HG02588 (cell line): ENCODE measurements around the gene PRKRIP1.
A peak's percentile ranks its signal among the peaks of the same experiment; 100 is the strongest.
"Not testable (repeated sequence)": the region's sequence is repeated elsewhere in the genome, so short reads cannot be mapped to it uniquely, and the experiment has no call there.

Experiments used
- ATAC-seq: cut with Tn5 transposase; IDR thresholded peaks from one replicate; pipeline ENCODE4 v1.9.1; 2021; ENCODE audit warnings: mild to moderate bottlenecking, moderate library complexity; ENCODE audit not compliant: unreplicated experiment

Gene PRKRIP1

DNA sequence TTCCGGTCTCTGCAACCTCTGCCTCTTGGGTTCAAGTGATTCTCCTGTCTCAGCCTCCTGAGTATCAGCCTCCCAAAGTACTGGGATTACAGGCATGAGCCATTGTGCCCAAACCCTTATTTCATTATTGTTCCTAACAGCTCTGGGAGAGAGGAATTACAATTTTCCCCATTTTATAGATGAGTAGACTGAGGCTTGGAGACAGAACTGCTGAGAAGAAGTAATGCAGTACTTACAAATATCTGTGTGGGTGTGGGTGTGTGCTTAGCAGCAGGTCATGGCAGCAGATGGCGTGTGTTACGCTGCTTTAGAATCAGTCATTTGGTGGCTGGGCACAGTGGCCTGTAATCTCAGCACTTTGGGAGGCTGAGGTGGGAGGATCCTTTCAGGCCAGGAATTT, 7.4 kb downstream of the PRKRIP1 start:
- ATAC-seq, result no peak

DNA sequence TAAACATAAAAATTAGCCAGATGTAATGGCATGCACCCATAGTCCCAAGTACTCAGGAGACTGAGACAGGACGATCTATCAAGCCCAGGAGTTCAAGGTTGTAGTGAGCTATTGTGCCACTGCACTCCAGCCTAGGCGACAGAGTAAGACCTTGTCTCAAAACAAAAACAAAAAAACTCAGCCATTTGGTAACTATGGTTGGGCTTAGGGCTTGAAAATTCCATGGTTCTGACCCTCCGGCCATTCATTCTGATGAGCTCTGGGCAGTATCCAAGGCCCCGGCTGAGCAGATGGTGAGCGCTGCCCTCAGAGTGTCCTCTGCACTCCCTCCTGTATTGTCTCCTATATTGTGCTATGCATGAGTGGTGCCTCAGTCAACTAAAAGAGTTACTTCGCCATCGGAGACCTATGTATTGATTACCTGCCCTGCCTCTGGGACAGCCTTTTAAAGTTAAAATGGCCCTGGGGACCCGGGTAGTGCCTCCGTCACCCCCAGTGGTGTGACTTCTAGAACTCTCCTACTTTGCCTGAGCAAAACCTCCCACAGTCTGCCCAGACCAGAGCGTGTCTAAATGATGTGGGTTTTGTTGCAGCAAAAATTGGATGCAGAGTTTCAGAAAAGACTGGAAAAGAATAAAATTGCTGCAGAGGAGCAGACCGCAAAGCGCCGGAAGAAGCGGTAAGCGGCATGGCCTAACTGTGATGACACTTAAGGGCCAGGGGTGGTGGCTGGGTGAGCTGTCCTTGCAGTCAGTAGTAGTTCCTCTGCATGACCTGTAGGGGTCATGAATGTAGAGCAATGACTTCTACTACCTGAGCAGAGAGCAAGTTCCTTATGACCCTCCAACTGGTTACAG, 8.1 kb downstream of the PRKRIP1 start:
- peak; percentile 79 for ATAC-seq

DNA sequence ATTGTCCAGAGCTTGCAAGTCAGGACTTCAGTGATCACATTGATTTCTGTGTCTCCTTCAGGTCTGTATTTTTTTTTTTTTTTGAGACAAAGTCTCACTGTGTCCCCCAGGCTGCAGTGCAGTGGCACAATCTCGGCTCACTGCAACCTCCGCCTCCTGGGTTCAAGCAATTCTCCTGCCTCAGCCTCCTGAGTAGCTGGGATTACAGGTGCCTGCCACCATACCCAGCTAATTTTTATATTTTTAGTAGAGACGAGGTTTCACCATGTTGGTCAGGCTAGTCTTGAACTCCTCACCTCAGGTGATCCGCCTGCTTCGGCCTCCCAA, 8.7 kb downstream of the PRKRIP1 start:
- ATAC-seq, result not testable (repeated sequence)

DNA sequence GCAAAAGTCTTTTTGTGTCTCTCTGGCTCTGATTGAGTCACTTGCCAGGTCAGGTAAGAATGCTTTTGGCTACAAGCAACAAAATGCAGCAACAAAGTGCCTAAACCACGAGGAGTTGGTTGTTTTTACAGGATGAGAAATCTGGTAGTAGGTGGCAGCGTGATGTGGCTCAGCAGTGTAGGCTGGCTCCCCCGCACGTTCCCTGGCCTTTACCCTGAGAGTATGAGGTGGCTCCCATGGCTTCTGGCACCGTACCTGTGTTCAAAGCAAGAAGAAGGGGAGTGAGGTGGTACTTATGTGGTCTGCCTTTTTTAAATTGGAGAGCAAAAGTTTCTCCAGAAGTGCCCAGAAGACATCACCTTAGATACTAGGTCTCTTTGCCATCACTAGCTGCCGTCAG, 11.7 kb downstream of the PRKRIP1 start:
- no peak for ATAC-seq

DNA sequence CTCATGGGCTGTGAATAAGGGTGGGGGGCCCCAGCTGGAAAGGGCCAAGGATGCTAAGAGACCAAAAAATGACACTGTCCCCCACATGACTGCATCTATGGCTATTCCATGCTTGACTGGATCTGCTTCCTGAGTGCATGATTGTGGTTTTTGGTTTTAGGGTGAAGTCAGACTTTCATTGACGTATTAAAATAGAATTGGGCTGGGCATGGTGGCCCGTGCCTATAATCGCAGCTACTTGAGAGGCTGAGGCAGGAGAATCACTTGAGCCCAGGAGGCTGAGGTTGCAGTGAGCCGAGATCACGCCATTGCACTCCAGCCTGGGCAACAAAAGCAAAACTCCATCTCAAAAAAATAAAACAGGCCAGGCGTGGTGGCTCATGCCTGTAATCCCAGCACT, 12.4 kb downstream of the PRKRIP1 start:
- ATAC-seq, result peak; percentile 54

DNA sequence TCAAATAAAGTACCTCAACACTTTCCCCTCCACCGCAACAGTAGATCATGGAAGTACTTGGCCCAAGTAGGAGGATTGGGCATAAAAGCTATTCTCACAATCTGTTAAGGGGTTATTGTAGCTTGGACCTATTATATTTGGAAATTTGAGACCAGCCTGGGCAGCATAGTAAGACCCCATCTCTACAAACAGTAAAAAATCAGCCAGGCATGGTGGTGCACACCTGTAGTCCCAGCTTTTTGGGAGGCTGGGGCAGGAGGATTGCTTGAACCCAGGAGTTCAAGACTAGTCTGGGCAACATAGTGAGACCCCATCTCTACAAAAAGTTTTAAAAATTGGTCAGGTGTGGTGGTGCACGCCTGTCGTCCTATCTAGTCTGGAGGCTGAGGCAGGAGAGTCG, 13.2 kb downstream of the PRKRIP1 start:
- ATAC-seq, result no peak

DNA sequence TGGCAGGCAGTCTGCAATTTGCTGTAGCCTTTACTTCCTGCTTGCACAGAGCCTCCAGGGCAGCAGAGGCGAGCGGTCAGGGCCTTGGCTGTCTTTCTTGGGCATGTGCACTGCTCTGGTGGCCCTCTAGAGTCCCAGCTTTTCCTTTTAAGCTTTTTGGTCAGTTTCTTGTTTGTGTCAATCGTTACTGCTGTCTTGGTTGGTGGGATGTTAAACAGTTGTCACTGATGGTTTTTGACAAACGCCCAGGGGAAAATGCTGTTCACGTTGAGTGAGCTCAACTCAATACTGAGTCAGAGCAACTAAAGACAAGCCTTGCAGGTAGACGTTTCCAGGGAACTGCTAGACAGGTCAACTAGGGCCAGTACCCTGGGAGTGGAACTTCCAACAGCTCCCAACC, 14.0 kb downstream of the PRKRIP1 start:
- no peak for ATAC-seq

DNA sequence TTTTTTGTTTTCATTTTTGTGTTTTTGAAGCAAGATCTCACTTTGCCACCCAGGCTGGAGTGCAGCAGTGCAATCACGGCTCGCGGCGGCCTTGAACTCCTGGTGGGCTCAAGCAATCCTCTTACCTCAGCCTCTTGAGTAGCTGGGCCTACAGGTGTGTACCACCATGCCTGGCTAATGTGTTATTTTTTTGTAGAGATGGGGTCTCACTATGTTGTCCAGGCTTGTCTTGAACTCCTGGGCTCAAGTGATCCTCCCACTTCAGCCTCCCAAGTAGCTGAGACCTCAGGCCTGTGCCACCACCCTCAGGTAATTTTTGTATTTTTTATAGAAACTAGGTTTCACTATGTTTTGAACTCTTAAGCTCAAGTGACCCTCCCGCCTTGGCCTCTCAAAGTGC, 14.8 kb downstream of the PRKRIP1 start:
- no peak for ATAC-seq

DNA sequence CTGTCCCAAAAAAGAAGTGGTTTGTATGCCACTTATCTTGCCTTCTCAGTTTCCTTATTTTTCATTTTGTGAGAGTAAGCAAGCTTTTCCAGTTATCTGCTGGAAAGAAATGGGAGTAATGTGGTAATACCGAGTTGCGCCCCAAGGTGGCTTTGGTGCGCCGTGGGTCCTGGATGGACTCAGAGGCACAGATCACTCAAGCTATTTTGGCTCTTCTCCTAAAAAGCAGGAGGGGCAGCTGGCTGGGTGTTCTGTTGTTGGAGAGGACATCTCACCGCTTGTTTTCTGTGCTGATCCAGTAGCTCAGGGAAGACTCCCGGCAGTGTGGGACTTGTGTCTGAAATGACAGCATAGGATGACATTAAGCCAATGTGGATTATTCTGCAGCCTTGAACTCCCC, 16.4 kb downstream of the PRKRIP1 start:
- no peak for ATAC-seq

DNA sequence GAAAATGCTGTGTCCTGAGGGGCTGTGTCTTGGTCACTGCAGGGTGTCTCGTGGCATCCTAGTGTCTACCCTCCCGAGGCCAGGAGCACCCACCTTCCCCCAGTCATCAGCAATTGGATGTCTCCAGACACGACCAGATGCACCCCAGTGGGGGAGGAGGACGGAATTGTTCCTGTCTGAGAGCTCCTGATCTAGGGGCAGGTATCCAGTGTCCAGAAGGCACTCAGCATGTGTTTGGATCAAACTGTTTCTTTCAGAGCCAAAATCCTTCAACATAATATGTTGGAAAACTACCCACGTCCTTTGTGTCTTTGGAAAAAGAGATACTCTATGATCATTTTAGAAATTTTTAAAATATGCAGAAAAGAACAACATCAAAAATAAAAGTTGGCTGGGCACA, 16.9 kb downstream of the PRKRIP1 start:
- ATAC-seq, result no peak

DNA sequence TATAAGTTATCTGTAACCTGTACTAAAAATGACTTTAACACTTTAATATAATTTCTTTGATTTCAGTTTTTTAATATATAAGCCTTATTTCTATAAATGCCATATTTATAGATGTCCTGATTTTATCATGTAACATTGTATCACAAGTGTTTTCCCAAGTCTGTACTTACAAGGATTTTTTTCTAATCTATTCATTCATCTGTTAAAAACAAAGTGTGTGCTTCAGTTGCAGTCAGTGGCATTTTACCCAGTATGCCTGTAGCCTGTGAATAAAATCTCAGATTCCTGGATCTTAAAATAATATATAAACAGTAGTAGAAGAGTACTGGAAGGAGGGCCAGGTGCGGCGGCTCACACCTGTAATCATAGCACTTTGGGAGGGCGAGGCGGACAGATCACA, 17.4 kb downstream of the PRKRIP1 start:
- ATAC-seq, result no peak

DNA sequence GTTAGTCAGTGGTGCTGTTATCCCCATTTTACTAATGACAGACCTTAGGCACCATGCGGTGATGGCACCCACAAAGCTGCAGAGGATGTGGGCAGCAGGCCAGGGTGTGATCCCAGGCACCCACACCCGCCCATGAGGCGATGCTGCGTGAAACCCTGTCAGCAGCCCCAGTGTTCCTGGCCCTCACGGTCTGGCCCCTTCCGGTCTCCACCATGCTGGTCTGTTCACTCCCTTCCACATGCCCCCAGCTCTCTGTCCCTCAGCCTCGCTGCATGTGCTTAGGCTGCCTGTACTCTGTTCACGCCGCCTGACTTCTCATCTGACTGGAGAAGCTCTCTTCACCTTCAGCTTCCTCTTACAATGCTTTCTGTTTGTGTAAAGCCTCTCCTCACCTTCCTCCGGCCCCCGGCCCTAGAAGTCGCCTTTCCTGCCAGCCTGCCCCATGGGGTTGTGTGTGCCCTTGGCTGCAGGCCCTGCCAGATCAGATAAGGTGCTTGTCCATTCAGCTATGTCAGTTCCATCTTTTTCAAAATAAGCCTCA, 19.6 kb downstream of the PRKRIP1 start:
- ATAC-seq, result peak; percentile 46

DNA sequence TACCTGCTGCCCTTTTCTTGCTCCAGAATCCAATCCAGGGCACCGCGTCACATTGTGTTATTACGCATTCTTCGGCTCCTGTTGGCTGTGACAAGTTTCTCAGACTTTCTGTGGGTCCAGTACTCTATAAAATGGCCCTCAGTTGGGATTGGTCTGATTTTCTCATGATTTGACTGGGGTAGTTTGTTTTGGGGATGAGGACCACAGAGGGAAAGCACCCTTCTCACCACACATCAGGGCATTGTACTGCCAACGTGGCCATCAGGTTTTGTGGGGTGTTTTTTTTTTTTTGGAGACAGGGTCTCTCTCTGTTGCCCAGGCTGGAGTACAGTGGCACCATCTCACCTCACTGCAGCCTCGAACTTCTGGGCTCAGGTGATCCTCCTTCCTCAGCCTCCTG, 20.2 kb downstream of the PRKRIP1 start:
- ATAC-seq, result no peak

DNA sequence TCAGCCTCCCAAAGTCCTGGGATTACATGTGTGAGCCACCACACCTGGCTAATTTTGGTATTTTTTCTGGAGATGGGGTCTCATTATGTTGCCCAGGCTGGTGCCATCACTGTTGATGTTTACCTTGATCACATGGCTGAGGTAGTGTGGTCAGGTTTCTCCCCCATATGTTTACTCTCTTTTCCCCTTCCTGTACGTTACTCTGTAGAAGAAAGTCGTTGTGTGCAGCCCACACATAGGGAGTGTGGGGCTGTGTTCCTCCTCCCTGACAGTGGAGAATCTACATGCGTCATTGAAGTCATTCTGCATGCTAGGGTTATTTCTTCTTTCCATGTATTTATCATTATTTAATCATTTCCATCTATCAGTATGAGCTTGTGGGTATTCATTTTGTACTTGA, 20.9 kb downstream of the PRKRIP1 start:
- ATAC-seq, result no peak

DNA sequence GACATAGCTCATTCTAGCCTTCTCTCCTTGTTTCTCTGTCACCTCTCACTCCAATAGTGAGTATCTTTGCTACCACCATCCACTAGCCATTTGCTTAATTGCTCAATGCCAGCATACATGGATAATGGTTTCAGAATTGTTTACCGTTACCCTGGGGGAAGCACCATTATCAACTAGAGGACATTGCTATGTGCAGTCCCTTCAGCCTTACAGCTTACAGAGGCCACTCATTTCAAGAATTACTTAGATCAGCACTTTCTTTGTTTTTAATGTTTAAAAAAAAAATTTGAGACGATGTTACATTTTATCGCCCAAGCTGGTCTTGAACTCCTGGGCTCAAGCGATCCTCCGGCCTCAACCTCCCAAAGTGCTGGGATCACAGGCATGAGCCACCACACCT, 22.4 kb downstream of the PRKRIP1 start:
- no peak for ATAC-seq

DNA sequence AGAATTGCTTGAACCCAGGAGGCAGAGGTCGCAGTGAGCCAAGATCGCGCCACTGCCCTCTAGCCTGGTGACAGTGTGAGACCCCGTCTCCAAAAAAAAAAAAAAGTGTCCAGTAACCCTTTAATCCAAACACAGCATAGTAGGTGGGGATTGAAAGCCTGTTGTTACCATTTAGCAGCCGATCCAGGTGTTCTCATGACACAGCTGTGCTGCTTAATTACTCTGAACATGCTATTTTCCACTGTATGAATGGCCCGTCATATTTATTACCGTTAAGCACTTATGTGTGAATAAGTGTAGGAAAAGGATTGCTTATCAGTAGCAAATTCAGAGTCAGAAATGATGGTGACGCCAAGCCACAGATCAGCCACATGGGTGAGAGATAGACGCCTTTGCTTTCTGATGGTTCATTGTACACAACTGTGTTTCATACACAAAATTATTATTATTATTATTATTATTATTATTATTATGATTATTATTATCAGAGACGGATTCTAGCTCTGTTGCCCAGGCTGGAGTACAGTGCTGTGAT, 25.6 kb downstream of the PRKRIP1 start:
- no peak for ATAC-seq

DNA sequence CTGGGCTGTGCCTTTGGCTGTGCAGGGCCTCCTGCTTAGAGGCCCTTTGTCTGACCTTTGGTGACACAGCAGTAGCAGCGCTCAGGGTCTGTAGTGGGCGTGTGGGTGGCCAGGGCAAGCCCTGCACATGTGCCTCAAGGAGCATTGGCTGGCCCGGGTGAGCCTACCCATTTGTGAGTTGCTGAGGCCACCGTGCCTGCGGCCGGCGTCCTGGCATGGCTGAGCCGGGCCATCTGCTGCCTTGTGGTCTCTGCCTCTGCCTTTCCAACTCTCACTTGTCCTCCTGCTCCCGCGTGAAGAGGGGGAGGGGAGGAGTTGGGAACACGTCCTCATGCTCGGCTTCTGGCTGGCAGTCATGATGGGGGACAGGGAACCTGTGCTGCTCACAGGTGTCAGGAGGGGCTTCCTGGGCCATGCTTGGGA, 28.0 kb downstream of the PRKRIP1 start:
- ATAC-seq, result no peak

DNA sequence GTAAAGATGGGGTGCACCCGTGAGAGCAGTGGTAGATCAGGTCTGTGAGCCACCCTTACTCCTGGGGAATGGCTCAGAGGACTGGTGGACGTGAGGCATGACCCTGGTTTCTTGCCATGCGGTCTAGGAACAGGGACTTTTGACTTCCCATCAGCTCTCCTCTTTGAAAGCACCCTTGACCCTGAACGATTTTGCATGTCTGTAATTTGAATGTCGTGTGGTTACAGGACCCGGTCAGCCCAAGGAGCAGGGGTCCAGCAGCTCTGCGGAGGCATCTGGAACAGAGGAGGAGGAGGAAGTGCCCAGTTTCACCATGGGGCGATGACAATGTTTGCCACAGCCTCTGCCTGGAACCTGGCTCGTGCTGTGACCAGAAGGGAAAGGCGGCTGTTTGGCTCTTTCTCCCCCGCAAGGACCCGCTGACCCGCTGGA, 28.6 kb downstream of the PRKRIP1 start:
- ATAC-seq, result no peak

DNA sequence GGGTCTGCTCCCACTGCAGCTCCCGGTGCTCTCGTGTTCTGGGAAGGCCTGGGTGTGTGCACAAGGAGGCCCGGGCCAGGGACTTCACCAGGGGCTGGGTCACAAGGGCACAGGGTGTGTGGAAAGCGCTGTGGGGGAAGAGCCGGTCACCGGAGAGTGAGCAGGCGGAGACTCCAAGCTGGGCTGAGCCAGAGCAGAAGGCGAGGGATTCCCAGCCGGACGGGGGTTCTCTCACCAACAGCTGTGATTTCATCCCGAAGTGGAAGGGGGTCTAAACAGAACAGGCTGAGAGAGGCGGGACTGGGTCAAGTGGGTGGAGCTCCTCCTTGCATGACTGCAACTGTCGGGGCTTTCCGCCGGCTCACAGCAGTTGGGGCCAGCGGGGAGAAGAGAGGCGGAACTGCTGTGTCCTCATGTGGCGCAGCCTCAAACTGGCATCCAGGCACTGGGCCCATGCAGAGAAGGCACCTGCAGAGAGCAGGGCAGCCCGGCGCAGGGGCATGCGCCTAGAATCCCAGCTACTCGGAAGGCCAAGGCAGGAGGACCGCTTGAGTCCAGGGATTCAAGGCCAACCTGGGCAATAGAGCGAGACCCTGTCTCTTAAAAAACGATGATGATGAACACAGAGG, 29.6 kb downstream of the PRKRIP1 start:
- ATAC-seq, result peak; percentile 52

DNA sequence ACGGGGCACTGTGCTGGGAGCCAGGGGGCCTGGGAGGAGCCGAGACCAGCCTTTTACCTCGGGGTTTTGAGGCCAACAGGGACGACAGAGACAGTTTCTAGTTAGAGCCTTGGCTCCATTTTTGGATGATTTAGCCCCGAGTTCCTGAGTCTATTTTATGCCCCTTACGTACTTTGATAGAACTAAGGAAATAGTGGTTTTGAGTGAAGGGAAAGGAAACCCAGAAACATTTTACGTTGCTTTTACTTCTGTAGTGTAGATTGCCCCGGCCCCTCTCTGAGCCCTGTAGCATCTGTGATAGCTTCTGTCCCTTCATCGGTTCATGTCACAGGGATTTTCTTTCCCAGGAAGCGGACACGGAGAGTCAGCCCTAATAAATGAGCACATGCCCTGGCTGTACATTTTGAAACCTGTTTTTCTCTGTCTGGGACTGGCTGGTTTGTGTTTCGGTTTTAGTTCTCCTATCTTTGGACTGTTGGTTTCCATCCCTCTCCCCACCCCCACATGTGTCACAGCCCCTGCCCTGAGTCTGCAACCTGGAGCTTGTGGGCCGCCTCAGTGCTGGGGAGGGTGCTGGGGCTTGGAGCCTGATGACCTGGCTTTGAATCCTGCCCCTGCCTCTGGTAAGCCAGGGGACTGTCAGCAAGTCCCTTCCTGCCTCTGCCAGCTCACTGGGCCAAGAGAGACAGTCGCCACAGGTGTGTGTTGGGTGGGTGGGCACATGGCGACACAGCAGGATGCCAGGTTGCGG, 30.3 kb downstream of the PRKRIP1 start:
- peak; percentile 61 for ATAC-seq

DNA sequence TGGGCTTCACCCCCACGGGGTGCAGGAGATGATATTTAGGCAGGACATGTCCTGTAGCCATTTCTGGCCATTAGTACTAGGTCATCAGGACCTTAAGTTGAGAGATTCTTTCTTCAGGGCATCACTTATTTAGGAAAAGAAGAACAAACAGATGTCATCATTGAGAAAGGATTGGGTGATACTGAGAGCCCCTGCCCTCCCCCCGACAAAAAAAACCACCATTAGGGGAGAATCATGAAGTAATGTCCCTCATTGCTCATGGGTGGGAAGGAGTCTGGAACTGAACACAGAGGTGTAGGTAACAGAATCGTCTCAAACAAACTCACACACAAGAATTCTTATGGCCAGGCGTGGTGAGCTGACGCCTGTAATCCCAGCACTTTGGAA, 30.8 kb downstream of the PRKRIP1 start:
- no peak for ATAC-seq
